Liver (tissue), 9 donors: ENCODE results near the gene PDCD6IP. TPM values are rescaled to one million over a fixed set of nuclear protein-coding genes. Genes with fewer than 3 reads are reported as not detected.

ENCODE experiments used
- DNase-seq: peaks from one replicate; pipeline ENCODE4 v3.0.0-alpha.2; 2017; ENCODE audit warnings: low spot score
- H3K27ac ChIP-seq, 2 donors: one replicate each; pipeline ENCODE4 v1.7.0; 2013; ENCODE audit warnings: inconsistent platforms in 2 of 2, low read length in 2 of 2, control low read depth in 1 of 2, low read depth in 1 of 2, mild to moderate bottlenecking in 1 of 2
- H3K27me3 ChIP-seq, 4 donors: one replicate each; pipeline versions ENCODE4 v1.6.1 to v1.7.0; 2013; ENCODE audit warnings: low read length in 3 of 4, inconsistent platforms in 1 of 4, mild to moderate bottlenecking in 1 of 4, moderate library complexity in 1 of 4; ENCODE audit not compliant: control insufficient read depth in 4 of 4, insufficient read depth in 4 of 4
- H3K36me3 ChIP-seq, 4 donors: one replicate each; pipeline versions ENCODE4 v1.6.1 to v1.7.0; 2013; ENCODE audit warnings: low read length in 3 of 4, mild to moderate bottlenecking in 3 of 4, low read depth in 1 of 4, moderate library complexity in 1 of 4; ENCODE audit not compliant: control insufficient read depth in 4 of 4, insufficient read depth in 3 of 4
- H3K4me1 ChIP-seq, 4 donors: one replicate each; pipeline versions ENCODE4 v1.6.1 to v1.7.0; 2013; ENCODE audit warnings: low read length in 3 of 4, mild to moderate bottlenecking in 3 of 4, moderate library complexity in 1 of 4; ENCODE audit not compliant: control insufficient read depth in 4 of 4, insufficient read depth in 4 of 4
- H3K4me3 ChIP-seq, 3 donors: one replicate each; pipeline versions ENCODE4 v1.6.1 to v1.7.0; 2013; ENCODE audit warnings: low read length in 3 of 3, control low read depth in 1 of 3, low read depth in 1 of 3, mild to moderate bottlenecking in 1 of 3
- H3K9ac ChIP-seq, 2 donors: one replicate each; pipeline ENCODE4 v1.7.0; 2013; ENCODE audit warnings: low read length in 2 of 2, mild to moderate bottlenecking in 2 of 2, moderate library complexity in 2 of 2, control low read depth in 1 of 2, low read depth in 1 of 2
- H3K9me3 ChIP-seq, 4 donors: one replicate each; pipeline versions ENCODE4 v1.6.1 to v1.7.0; 2013; ENCODE audit warnings: low read length in 3 of 4; ENCODE audit not compliant: control insufficient read depth in 4 of 4
- EGR1 ChIP-seq, 2 donors: IDR thresholded peaks; 2 replicates each; pipeline ENCODE4 v1.6.1; 2016 to 2018; ENCODE audit warnings: antibody characterized with exemption in 2 of 2, low read depth in 2 of 2
- FOXA2 ChIP-seq: IDR thresholded peaks from 2 replicates; pipeline ENCODE4 v1.6.1; 2016; ENCODE audit warnings: antibody characterized with exemption
- GABPA ChIP-seq, 2 donors: IDR thresholded peaks in 1 of 2; conservative IDR thresholded peaks in 1 of 2; 2 replicates each; pipeline ENCODE4 v1.6.1; 2016; ENCODE audit warnings: antibody characterized with exemption in 2 of 2, mild to moderate bottlenecking in 1 of 2, moderate library complexity in 1 of 2
- HNF4G ChIP-seq: IDR thresholded peaks from 2 replicates; pipeline ENCODE4 v1.6.1; 2016; ENCODE audit warnings: antibody characterized with exemption
- JUND ChIP-seq, 2 donors: IDR thresholded peaks; 2 replicates each; pipeline ENCODE4 v1.6.1; 2016; ENCODE audit warnings: antibody characterized with exemption in 2 of 2
- NR2F2 ChIP-seq: IDR thresholded peaks from 2 replicates; pipeline ENCODE4 v1.6.1; 2016; ENCODE audit warnings: antibody characterized with exemption
- RAD21 ChIP-seq, 2 donors: IDR thresholded peaks; 2 replicates each; pipeline ENCODE4 v1.6.1; 2016; ENCODE audit warnings: antibody characterized with exemption in 2 of 2, mild to moderate bottlenecking in 2 of 2
- RXRA ChIP-seq, 2 donors: IDR thresholded peaks; 2 replicates each; pipeline ENCODE4 v1.6.1; 2017 to 2018; ENCODE audit warnings: antibody characterized with exemption in 2 of 2, mild to moderate bottlenecking in 1 of 2
- SP1 ChIP-seq: IDR thresholded peaks from 2 replicates; pipeline ENCODE4 v1.6.1; 2018; ENCODE audit warnings: antibody characterized with exemption, mild to moderate bottlenecking
- TAF1 ChIP-seq: conservative IDR thresholded peaks from 2 replicates; pipeline ENCODE4 v1.6.1; 2016; ENCODE audit warnings: antibody characterized with exemption, mild to moderate bottlenecking
- polyA plus RNA-seq, 2 donors: library from polyadenylated mRNA; stranded (reverse) in 1 of 2; unstranded in 1 of 2; fragments of 200-250 nt in 1 of 2; fragments of >200 nt in 1 of 2; fragmentation: Nextera tagmentation in 1 of 2; extraction: Ambion mirVana in 1 of 2; gene quantifications; one replicate each; pipeline versions ENCODE4 v1.2.1 to v1.2.3, GENCODE V29; 2013 to 2015
- total RNA-seq, 2 donors: library from RNA; depleted of rRNA; stranded (reverse); fragments of >200 nt; gene quantifications; one replicate each; pipeline ENCODE4 v1.2.3, GENCODE V29; 2014
- TF ChIP-seq, protein P1 (sequence below): IDR thresholded peaks from 2 replicates; pipeline ENCODE4 v1.6.1; 2016; ENCODE audit warnings: antibody characterized with exemption
- TF ChIP-seq, protein P2 (sequence below): IDR thresholded peaks from 2 replicates; pipeline ENCODE4 v1.6.1; 2016; ENCODE audit warnings: antibody characterized with exemption
- TF ChIP-seq, protein P3 (sequence below): IDR thresholded peaks from 2 replicates; pipeline ENCODE4 v1.6.1; 2016; ENCODE audit warnings: antibody characterized with exemption, mild to moderate bottlenecking
- donor health status: healthy.
- donor health status: healthy.
- donor health status: healthy.
- donor health status: healthy.
- donor health status: healthy.

Gene PDCD6IP
- total and polyA plus RNA-seq, 4 donors, result 31.9 to 73.8 (median 47.9) TPM

DNA sequence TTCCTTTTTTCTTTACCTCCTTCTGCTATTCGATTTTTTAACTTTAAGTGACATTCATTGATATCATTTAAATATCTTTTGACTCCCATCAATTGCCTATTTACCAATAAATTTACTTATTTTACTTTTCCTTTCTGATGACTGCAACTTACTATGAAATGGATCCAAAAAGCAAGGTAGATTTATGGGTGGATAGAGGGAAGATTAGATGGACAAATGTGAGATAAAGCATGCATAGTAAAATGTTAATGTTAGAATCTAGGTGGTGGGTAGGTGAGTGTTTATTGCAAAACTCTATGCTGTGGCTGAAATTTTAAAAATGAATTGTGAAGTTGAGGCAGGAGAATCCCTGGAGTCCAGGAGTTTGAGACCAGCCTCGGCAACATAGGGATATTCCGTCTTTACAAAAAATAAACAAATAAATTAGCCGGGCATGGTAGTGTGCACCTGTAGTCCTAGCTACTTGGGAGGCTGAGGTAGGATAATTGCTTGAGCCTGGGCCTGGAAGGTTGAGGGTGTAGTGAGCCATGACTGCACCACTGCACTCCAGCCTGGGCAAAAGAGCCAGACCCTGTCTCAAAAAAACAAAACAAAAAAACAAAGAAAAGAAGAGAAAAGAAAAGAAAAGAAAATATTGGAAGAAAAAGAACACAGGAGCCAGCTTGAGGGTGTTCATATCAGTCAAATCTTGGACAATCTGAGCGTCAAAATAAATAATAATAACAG is 6.1 kb upstream of the PDCD6IP start (continued):
- TF ChIP-seq, protein P1, sequence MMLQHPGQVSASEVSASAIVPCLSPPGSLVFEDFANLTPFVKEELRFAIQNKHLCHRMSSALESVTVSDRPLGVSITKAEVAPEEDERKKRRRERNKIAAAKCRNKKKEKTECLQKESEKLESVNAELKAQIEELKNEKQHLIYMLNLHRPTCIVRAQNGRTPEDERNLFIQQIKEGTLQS, result no peak
- no peak for TF ChIP-seq JUND (IDR thresholded peaks at IDR 0.05)
- TF ChIP-seq, protein P2, sequence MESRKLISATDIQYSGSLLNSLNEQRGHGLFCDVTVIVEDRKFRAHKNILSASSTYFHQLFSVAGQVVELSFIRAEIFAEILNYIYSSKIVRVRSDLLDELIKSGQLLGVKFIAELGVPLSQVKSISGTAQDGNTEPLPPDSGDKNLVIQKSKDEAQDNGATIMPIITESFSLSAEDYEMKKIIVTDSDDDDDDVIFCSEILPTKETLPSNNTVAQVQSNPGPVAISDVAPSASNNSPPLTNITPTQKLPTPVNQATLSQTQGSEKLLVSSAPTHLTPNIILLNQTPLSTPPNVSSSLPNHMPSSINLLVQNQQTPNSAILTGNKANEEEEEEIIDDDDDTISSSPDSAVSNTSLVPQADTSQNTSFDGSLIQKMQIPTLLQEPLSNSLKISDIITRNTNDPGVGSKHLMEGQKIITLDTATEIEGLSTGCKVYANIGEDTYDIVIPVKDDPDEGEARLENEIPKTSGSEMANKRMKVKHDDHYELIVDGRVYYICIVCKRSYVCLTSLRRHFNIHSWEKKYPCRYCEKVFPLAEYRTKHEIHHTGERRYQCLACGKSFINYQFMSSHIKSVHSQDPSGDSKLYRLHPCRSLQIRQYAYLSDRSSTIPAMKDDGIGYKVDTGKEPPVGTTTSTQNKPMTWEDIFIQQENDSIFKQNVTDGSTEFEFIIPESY, result no peak
- TF ChIP-seq TAF1, result no peak
- no peak for TF ChIP-seq HNF4G
- no peak for TF ChIP-seq SP1

DNA sequence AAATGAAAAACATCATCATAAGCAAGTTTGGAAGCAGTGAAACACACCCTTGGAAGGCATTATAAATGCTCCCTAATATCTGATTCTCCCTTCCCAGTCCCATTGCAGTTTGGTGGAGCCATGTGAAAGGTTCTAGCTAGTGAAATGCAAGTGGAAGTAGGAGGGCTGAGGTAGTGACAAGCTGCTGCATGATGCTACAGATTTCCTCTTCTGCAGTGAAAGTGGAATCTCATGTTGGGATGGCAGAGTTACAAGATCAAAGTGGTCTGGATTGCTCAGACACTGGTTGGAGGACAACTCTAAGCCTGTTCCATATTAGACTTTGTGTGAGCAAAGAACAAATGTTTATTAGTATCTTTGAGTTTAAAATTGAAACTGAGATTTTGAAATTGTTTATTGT is 3.3 kb upstream of the PDCD6IP start:
- DNase-seq, result no peak
- Histone ChIP-seq H3K9me3 (no peaks in the 10 kb centered on the region), H3K9ac (no peak overlapping the region), H3K27me3 (no peaks in the 10 kb centered on the region), H3K4me3 (no peak overlapping the region), H3K36me3 (peaks cover 0 to 1% (median 0%) of the 10 kb centered on the region in 4 donors), H3K27ac (no peak overlapping the region), H3K4me1 (peaks cover 2 to 22% (median 18%) of the 10 kb centered on the region in 4 donors)
- TF ChIP-seq EGR1 (IDR thresholded peaks at IDR 0.05; ENCODE audit: low read depth in 2 of 2) (no peak), GABPA (IDR thresholded peaks at IDR 0.05 in 1 of 2, conservative IDR thresholded peaks at IDR 0.05 in 1 of 2) (no peak), RAD21 (IDR thresholded peaks at IDR 0.05) (no peak), RXRA (IDR thresholded peaks at IDR 0.05) (no peak), FOXA2 (no peak), NR2F2 (no peak)
- TF ChIP-seq, protein P1, result no peak
- TF ChIP-seq, protein P3, sequence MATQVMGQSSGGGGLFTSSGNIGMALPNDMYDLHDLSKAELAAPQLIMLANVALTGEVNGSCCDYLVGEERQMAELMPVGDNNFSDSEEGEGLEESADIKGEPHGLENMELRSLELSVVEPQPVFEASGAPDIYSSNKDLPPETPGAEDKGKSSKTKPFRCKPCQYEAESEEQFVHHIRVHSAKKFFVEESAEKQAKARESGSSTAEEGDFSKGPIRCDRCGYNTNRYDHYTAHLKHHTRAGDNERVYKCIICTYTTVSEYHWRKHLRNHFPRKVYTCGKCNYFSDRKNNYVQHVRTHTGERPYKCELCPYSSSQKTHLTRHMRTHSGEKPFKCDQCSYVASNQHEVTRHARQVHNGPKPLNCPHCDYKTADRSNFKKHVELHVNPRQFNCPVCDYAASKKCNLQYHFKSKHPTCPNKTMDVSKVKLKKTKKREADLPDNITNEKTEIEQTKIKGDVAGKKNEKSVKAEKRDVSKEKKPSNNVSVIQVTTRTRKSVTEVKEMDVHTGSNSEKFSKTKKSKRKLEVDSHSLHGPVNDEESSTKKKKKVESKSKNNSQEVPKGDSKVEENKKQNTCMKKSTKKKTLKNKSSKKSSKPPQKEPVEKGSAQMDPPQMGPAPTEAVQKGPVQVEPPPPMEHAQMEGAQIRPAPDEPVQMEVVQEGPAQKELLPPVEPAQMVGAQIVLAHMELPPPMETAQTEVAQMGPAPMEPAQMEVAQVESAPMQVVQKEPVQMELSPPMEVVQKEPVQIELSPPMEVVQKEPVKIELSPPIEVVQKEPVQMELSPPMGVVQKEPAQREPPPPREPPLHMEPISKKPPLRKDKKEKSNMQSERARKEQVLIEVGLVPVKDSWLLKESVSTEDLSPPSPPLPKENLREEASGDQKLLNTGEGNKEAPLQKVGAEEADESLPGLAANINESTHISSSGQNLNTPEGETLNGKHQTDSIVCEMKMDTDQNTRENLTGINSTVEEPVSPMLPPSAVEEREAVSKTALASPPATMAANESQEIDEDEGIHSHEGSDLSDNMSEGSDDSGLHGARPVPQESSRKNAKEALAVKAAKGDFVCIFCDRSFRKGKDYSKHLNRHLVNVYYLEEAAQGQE, result no peak
- TF ChIP-seq, protein P2, result no peak
